Measurements from ENCODE around the gene VSIG8.

Gene VSIG8

GRCh38 chr1:159883134-159883533 lies 20.7 kb upstream of the VSIG8 start:
- no peak for DNase-seq

GRCh38 chr1:159882527-159882862 lies 20.0 kb upstream of the VSIG8 start:
- DNase-seq = no peak

GRCh38 chr1:159881622-159882526 lies 19.4 kb upstream of the VSIG8 start:
- DNase-seq = peak; percentile 45

- no peak for DNase-seq
Measured at GRCh38 chr1:159880430-159880829, 18.0 kb upstream of the VSIG8 start.

- no peak for DNase-seq
Measured at GRCh38 chr1:159879977-159880376, 17.5 kb upstream of the VSIG8 start.

- DNase-seq = no peak
Measured at GRCh38 chr1:159879136-159879535, 16.7 kb upstream of the VSIG8 start.

GRCh38 chr1:159877695-159878444 lies 15.4 kb upstream of the VSIG8 start:
- no peak for DNase-seq

- no peak for DNase-seq
Measured at GRCh38 chr1:159873530-159874143, 11.2 kb upstream of the VSIG8 start.

- no peak for DNase-seq
Measured at GRCh38 chr1:159872891-159873290, 10.4 kb upstream of the VSIG8 start.

GRCh38 chr1:159870704-159871103 lies 8.2 kb upstream of the VSIG8 start:
- DNase-seq = no peak

GRCh38 chr1:159869607-159870006 lies 7.2 kb upstream of the VSIG8 start:
- DNase-seq = no peak

GRCh38 chr1:159869173-159869572 lies 6.7 kb upstream of the VSIG8 start:
- peak; percentile 21 for DNase-seq

GRCh38 chr1:159868766-159869165 lies 6.3 kb upstream of the VSIG8 start:
- no peak for DNase-seq

- no peak for DNase-seq
Measured at GRCh38 chr1:159867664-159868026, 5.2 kb upstream of the VSIG8 start.

- no peak for DNase-seq
Measured at GRCh38 chr1:159866905-159867663, 4.6 kb upstream of the VSIG8 start.

GRCh38 chr1:159866066-159866465 lies 3.6 kb upstream of the VSIG8 start:
- no peak for DNase-seq

- no peak for DNase-seq
Measured at GRCh38 chr1:159864262-159864661, 1.8 kb upstream of the VSIG8 start.

- DNase-seq = no peak
Measured at GRCh38 chr1:159862031-159862430, 426 bp downstream of the VSIG8 start.

- DNase-seq = no peak
Measured at GRCh38 chr1:159861218-159861617, 1.2 kb downstream of the VSIG8 start.

- no peak for DNase-seq
Measured at GRCh38 chr1:159860456-159860855, 2.0 kb downstream of the VSIG8 start.

- no peak for DNase-seq
Measured at GRCh38 chr1:159859767-159860322, 2.6 kb downstream of the VSIG8 start.

GRCh38 chr1:159857889-159858288 lies 4.6 kb downstream of the VSIG8 start:
- no peak for DNase-seq

GRCh38 chr1:159856576-159856975 lies 5.9 kb downstream of the VSIG8 start:
- no peak for DNase-seq
